GM23338 (cell line): ENCODE data around the gene PTPRJ. TPM values are rescaled to one million over a fixed set of nuclear protein-coding genes. Genes with fewer than 3 reads are reported as not detected.

Experiments
- CREB1 ChIP-seq: fragments of 250-450 bp; sonication (Bioruptor Pico); IDR thresholded peaks from 2 replicates; pipeline ENCODE4 v1.5.0; 2020; ENCODE audit warnings: low read depth, mild to moderate bottlenecking, moderate library complexity
- microRNA counts: library from miRNA; unstranded; fragments of <30 nt; microRNA quantifications from one replicate; lab custom pipeline; 2017
- microRNA-seq: library from miRNA; unstranded; fragments of <30 nt; microRNA quantifications from one replicate; pipeline ENCODE4, GENCODE V29; 2017
- polyA plus RNA-seq: library from polyadenylated mRNA; unstranded; fragments of >200 nt; fragmentation: Nextera tagmentation; extraction: Ambion mirVana; gene quantifications from 2 replicates; pipeline ENCODE4 v1.2.1, GENCODE V29; 2016
- small RNA-seq: library from RNA; depleted of rRNA; stranded (forward); fragments of <200 nt; gene quantifications from one replicate; pipeline ENCODE3, GENCODE V24; 2014; ENCODE audit warnings: low replicate concordance
- total RNA-seq: library from RNA; depleted of rRNA; stranded (reverse); fragments of >200 nt; shearing (Covaris generic); gene quantifications from 2 replicates; pipeline ENCODE4 v1.2.3, GENCODE V29; 2014; rRNA removed
- TF ChIP-seq, protein P1 (sequence below): fragments of 250-450 bp; sonication (Bioruptor Pico); IDR thresholded peaks from 2 replicates; pipeline ENCODE4 v1.5.0; 2020; ENCODE audit warnings: mild to moderate bottlenecking, moderate library complexity

Gene PTPRJ
- total and polyA plus RNA-seq, 2 experiments from 2014 or later = 4.2 to 16.0 TPM

DNA sequence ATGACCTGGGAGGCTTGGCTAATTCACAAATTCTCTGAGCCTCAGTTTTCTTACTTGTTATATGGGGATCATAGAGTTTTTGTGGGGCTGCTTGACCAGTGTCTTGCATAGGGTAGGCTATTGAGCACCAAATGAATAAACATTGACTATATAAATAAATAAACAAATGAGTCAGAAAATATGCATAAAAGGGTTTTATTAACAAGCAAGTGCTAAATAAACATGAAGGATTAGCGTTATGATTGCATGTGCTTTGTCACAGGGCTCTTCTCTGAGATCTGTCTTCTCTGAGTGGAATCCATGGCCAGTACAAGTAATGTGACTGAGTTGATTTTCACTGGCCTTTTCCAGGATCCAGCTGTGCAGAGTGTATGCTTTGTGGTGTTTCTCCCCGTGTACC is 236.2 kb downstream of the PTPRJ start, which contains the start of gene OR4B1 (continued):
- TF ChIP-seq, protein P1, sequence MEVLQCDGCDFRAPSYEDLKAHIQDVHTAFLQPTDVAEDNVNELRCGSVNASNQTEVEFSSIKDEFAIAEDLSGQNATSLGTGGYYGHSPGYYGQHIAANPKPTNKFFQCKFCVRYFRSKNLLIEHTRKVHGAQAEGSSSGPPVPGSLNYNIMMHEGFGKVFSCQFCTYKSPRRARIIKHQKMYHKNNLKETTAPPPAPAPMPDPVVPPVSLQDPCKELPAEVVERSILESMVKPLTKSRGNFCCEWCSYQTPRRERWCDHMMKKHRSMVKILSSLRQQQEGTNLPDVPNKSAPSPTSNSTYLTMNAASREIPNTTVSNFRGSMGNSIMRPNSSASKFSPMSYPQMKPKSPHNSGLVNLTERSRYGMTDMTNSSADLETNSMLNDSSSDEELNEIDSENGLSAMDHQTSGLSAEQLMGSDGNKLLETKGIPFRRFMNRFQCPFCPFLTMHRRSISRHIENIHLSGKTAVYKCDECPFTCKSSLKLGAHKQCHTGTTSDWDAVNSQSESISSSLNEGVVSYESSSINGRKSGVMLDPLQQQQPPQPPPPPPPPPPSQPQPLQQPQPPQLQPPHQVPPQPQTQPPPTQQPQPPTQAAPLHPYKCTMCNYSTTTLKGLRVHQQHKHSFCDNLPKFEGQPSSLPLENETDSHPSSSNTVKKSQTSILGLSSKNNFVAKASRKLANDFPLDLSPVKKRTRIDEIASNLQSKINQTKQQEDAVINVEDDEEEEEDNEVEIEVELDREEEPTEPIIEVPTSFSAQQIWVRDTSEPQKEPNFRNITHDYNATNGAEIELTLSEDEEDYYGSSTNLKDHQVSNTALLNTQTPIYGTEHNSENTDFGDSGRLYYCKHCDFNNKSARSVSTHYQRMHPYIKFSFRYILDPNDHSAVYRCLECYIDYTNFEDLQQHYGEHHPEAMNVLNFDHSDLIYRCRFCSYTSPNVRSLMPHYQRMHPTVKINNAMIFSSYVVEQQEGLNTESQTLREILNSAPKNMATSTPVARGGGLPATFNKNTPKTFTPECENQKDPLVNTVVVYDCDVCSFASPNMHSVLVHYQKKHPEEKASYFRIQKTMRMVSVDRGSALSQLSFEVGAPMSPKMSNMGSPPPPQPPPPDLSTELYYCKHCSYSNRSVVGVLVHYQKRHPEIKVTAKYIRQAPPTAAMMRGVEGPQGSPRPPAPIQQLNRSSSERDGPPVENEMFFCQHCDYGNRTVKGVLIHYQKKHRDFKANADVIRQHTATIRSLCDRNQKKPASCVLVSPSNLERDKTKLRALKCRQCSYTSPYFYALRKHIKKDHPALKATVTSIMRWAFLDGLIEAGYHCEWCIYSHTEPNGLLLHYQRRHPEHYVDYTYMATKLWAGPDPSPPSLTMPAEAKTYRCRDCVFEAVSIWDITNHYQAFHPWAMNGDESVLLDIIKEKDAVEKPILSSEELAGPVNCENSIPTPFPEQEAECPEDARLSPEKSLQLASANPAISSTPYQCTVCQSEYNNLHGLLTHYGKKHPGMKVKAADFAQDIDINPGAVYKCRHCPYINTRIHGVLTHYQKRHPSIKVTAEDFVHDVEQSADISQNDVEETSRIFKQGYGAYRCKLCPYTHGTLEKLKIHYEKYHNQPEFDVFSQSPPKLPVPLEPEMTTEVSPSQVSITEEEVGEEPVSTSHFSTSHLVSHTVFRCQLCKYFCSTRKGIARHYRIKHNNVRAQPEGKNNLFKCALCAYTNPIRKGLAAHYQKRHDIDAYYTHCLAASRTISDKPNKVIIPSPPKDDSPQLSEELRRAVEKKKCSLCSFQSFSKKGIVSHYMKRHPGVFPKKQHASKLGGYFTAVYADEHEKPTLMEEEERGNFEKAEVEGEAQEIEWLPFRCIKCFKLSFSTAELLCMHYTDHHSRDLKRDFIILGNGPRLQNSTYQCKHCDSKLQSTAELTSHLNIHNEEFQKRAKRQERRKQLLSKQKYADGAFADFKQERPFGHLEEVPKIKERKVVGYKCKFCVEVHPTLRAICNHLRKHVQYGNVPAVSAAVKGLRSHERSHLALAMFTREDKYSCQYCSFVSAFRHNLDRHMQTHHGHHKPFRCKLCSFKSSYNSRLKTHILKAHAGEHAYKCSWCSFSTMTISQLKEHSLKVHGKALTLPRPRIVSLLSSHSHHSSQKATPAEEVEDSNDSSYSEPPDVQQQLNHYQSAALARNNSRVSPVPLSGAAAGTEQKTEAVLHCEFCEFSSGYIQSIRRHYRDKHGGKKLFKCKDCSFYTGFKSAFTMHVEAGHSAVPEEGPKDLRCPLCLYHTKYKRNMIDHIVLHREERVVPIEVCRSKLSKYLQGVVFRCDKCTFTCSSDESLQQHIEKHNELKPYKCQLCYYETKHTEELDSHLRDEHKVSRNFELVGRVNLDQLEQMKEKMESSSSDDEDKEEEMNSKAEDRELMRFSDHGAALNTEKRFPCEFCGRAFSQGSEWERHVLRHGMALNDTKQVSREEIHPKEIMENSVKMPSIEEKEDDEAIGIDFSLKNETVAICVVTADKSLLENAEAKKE (CRISPR knock-in tag) = no peak
- no peak for TF ChIP-seq CREB1

MicroRNAs encoded within 50 kb of the gene (microRNA counts, 767-probe panel; counts per million panel counts)
- microRNA hsa-miR-3161 (lab: Ali Mortazavi, UCI) = not detected

Small RNA genes lying within 50 kb of the gene (microRNA-seq; reads per million reads assigned to microRNA genes)
- not detected for gene MIR3161

Small RNA genes lying within 50 kb of the gene (small RNA-seq; reads per million reads assigned to genes)
- not detected for gene MIR3161

Other genes with a start within 250 kb of the PTPRJ start
- 64.0 and 102 TPM in 2 replicates for gene FNBP4, start 213.2 kb upstream of the PTPRJ start, total RNA-seq
- 45.1 and 55.5 TPM in 2 replicates for gene FNBP4, start 213.2 kb upstream of the PTPRJ start, polyA plus RNA-seq
- gene NUP160, start 132.2 kb upstream of the PTPRJ start, total RNA-seq = 101 and 108 TPM in 2 replicates
- 41.2 and 41.9 TPM in 2 replicates for gene NUP160, start 132.2 kb upstream of the PTPRJ start, polyA plus RNA-seq
- not detected in 2 replicates for gene OR4B1, start 236.3 kb downstream of the PTPRJ start, total RNA-seq
- not detected in 2 replicates for gene OR4B1, start 236.3 kb downstream of the PTPRJ start, polyA plus RNA-seq